8988T (cell line): ENCODE measurements around the gene HADHA.

Experiments used
- DNase-seq: peaks from one replicate; pipeline ENCODE4 v3.0.0; 2011

The HADHA gene

GRCh38 chr2:26243470-26244308, 743 bp downstream of the HADHA start:
- DNase-seq: no peak

- DNase-seq: no peak
Observed at GRCh38 chr2:26241928-26242436, 2.5 kb downstream of the HADHA start.

GRCh38 chr2:26238311-26238958, 6.0 kb downstream of the HADHA start:
- DNase-seq: no peak

- DNase-seq: no peak
Observed at GRCh38 chr2:26237868-26238267, 6.6 kb downstream of the HADHA start.

- DNase-seq: no peak
Observed at GRCh38 chr2:26235089-26235488, 9.3 kb downstream of the HADHA start.

- DNase-seq: no peak
Observed at GRCh38 chr2:26230806-26231205, 13.6 kb downstream of the HADHA start.

GRCh38 chr2:26229595-26229994, 14.8 kb downstream of the HADHA start:
- DNase-seq: no peak

- no peak for DNase-seq
Observed at GRCh38 chr2:26224095-26224494, 20.3 kb downstream of the HADHA start.

GRCh38 chr2:26223018-26223417, 21.4 kb downstream of the HADHA start:
- no peak for DNase-seq

- no peak for DNase-seq
Observed at GRCh38 chr2:26217720-26218119, 26.7 kb downstream of the HADHA start.

GRCh38 chr2:26216587-26216986, 27.8 kb downstream of the HADHA start:
- DNase-seq: no peak

GRCh38 chr2:26215833-26216232, 28.6 kb downstream of the HADHA start:
- no peak for DNase-seq

- DNase-seq: no peak
Observed at GRCh38 chr2:26214759-26215158, 29.7 kb downstream of the HADHA start.

GRCh38 chr2:26212011-26212410, 32.4 kb downstream of the HADHA start:
- no peak for DNase-seq

GRCh38 chr2:26203906-26204305, 40.5 kb downstream of the HADHA start:
- no peak for DNase-seq

GRCh38 chr2:26202981-26203490, 41.4 kb downstream of the HADHA start:
- no peak for DNase-seq

GRCh38 chr2:26197516-26197915, 46.9 kb downstream of the HADHA start:
- DNase-seq: no peak

- no peak for DNase-seq
Observed at GRCh38 chr2:26196683-26197418, 47.6 kb downstream of the HADHA start.

GRCh38 chr2:26195040-26195984, 49.1 kb downstream of the HADHA start:
- no peak for DNase-seq

GRCh38 chr2:26193578-26194231, 50.7 kb downstream of the HADHA start:
- no peak for DNase-seq

GRCh38 chr2:26191316-26192159, 52.9 kb downstream of the HADHA start:
- DNase-seq: no peak
